NCI-H526 (cell line): ENCODE results near the gene ANTKMT.

ENCODE experiments used
- DNase-seq, 2 experiments: peaks; one replicate each; lab custom pipeline; 2025; lab: John Stamatoyannopoulos, UW

The ANTKMT gene, protein sequence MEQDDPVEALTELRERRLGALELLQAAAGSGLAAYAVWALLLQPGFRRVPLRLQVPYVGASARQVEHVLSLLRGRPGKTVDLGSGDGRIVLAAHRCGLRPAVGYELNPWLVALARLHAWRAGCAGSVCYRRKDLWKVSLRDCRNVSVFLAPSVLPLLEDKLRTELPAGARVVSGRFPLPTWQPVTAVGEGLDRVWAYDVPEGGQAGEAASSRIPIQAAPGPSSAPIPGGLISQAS

DNA sequence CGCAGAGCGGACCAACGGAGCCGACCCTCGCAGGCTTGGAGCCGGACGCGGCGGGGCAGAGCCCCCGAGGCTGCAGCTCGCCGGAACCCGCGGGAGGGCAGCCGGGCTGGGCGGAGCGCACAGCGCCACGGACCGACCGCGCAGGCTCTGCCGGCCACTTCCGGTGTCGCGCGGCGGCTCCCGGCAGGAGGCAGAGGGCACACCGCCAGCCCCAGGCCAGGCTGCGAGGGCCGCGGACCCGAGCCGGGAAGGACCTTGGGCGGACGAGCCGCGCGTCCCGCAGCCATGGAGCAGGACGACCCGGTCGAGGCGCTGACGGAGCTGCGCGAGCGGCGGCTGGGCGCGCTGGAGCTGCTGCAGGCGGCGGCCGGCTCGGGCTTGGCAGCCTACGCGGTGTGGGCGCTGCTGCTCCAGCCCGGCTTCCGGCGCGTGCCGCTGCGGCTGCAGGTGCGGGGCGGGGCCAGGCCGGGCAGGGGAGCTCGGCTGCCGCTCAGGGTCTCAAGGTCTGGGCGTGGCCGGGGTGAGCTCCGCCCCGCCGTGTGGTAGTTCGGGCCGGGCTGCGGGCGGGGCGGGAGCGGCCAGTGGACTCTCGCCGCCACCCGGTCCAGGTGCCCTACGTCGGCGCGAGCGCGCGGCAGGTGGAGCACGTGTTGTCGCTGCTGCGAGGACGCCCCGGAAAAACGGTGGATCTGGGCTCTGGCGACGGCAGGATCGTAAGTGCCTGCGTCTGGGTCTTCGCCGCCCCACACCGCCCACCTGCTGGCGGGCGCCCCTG lies at the start of gene ANTKMT:
Gene ANTKMT (plus strand): TSS at position 157 of the 775 bp plus-strand sequence. CDS start 129 bp downstream, at position 286.
- DNase-seq: peak; percentile 65 to 93

GRCh38 chr16:671353-672131 lies 49.4 kb upstream of the ANTKMT start:
- DNase-seq: no peak

- DNase-seq: no peak
These were observed 48.6 kb upstream of the ANTKMT start for GRCh38 chr16:672371-672770.

DNA sequence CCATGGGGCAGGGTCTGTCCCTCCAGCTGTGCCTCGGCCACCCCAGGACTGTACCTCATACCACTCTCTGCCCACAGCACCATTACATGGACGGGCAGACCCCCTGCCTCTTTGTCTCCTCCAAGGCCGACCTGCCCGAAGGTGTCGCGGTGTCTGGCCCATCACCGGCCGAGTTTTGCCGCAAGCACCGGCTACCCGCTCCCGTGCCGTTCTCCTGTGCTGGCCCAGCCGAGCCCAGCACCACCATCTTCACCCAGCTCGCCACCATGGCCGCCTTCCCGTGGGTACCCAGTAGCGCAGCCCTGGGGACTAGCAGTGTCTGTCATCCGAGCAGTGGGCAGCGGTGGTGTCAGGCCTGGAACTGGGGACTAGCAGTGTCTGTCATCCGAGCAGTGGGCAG lies 48.1 kb upstream of the ANTKMT start:
- no peak for DNase-seq

- no peak for DNase-seq
These were observed 47.5 kb upstream of the ANTKMT start for GRCh38 chr16:673399-673991.

DNA sequence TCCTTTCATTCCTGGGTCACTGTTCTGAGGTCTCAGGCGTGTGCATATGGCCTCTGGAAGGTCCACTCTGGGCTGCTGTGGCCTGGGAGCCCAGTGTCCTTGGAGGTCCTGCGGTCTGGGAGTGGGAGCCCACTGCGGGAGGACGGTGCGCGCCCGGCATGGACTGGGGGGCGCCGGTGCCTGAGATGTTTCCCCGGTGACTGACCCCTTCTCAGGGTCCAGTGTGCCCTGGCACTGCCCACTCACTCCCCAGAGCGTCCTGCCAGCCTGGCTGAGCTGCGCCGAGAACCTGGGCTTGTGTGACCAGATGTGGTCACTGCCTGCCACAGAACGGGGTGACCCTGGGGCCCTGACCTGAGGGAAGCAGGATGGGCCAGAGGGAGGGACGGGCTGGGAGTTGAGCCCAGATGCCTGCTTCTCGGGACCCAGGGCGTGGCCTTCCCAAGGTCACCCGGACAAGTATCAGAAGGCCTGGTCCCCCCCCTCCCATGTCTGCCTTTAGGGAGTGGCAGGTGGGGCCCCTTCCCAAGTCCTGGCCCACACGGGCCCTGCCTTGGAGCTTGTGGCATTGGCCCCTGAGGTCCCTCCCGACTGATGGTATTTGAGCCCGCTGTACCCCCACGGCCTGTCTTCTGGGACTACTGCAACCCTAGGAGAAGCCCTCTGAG lies 46.6 kb upstream of the ANTKMT start:
- no peak for DNase-seq

DNA sequence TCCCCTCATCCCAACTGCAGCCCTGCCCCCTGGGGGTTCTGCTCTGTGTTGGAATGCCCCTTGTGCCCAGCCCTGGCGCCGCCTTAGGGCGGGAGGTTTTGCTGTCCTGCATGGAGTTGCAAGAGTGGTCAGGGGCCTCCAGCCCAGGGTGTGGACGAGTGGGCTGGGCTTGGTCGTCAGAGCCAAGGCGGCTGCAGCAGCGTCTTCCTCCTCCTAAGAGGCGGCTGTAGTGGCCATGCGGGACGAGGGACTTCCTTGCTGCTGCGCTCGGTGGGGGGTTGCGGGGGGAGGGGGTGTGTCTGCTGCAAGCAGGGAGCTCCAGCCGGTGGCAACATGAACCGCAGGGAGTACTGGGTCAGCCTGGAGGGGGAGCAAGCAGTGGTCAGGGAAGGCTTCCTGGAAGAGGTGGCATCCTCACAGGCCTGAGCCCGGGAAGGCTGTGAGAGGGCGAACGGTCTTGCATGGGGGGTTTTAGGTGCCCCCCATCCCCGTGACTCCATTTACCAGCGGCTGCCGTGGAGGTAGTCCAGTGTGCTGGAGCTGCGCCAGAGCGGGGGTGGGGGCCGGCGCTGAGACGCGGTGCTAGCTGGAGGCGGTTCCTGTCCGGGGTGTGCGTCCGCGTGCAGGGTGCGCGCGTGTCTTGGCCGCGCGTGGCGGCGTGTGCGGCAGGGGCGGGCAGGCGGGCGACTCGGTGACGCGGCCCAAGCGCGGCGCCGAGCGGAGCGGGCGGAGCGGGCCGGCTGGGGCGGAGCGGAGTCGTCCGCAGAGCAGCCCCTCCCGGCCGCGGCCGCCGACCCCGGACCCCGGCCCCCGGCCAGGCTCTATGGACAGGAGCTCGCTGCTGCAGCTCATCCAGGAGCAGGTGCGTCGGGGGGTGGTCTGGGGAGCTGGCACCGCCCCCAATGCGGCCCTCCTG lies 45.7 kb upstream of the ANTKMT start, which contains the start of gene RHBDL1:
Gene RHBDL1 (plus strand): TSS at position 704 of the 916 bp plus-strand sequence. CDS start 120 bp downstream, at position 824.
- no peak for DNase-seq

GRCh38 chr16:675884-676564 lies 44.9 kb upstream of the ANTKMT start:
- no peak for DNase-seq

DNA sequence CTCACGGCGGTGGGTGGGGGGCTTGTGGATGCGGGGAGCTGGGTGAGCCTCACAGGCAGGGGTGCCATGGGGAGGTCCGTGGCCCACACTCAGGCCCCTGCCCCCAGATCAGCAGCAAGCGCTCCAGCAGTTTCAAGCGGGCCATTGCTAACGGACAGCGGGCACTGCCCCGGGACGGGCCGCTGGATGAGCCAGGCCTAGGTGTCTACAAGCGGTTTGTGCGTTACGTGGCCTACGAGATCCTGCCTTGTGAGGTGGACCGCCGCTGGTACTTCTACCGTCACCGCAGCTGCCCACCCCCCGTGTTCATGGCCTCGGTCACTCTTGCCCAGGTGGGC lies 44.4 kb upstream of the ANTKMT start:
- DNase-seq: no peak

GRCh38 chr16:676913-677312 lies 44.0 kb upstream of the ANTKMT start:
- peak; percentile 65 to 82 for DNase-seq

DNA sequence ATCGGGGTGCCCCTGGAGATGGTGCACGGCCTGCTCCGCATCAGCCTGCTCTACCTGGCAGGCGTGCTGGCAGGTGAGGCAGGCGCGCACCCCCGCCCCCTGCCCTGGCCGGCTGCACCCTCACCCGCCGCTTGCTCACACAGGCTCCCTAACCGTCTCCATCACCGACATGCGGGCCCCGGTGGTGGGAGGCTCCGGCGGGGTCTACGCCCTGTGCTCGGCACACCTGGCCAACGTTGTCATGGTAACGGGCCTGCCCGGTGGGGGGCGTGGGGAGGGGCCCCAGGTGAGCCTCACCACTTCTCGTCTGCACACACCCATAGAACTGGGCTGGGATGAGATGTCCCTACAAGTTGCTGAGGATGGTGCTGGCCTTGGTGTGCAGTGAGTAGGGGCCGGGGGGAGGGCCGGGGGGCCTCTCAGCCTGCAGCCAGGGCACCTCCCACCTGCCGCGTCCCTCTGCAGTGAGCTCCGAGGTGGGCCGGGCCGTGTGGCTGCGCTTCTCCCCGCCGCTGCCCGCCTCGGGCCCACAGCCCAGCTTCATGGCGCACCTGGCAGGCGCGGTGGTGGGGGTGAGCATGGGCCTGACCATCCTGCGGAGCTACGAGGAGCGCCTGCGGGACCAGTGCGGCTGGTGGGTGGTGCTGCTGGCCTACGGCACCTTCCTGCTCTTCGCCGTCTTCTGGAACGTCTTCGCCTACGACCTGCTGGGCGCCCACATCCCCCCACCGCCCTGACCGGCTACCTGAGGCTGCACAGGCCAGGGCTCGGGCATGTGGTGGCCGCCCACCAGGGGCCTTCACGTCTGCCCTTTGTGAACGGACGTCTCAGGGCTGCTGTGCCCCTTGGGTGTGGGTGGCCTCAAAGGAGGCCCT lies 43.4 kb upstream of the ANTKMT start:
- DNase-seq: peak; percentile 65 to 88

GRCh38 chr16:678209-678857 lies 42.6 kb upstream of the ANTKMT start:
- DNase-seq: no peak

DNA sequence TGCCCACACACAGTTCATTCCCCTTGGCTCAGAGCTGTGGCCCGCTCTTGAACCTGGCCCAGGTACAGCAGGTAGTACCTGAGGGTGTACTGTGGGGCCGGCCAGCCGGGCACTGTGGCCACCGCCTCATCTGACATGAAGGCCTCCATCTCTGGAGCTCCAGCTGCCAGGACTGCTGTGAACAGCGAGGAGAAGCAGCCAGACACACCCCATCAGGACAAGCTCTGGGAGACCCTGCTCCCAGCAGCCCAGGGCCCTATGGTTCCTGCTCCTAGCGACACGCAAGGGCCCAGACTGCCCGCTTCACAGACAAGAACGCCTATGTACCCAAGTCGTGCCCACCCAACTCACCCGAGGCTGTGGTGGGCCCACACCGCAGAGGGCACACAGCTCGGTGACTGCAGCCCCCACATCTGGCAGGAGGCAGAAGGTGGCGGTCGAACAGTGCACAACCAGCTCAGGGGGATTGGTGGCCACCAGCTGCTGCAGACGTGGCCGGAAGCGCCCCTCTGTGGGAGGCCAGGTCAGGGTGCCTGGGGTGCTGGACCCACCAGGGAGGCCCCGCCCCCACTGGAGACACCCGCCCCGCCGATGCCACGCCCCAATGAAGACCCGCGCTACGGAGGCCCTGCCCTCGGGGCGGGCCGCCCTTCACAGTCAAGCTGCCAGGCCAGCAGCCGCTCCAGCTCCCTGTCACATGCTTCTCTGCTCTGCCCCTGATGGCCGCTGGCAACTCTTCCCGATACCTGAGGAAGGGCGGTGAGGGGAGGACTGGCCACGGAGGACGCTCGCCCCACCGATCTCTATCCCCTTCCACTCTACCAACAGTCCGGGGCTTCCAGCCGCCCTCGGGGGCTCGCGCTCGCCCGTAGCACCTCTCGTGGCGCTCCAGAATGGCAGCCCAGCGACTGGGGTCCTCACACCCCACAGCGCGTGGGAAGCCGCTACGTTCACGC lies 41.8 kb upstream of the ANTKMT start:
- DNase-seq: peak; percentile 50 to 83

GRCh38 chr16:679814-680624 lies 40.9 kb upstream of the ANTKMT start, which contains the start of gene STUB1:
STUB1 (plus strand) TSS chr16:680410; CDS start chr16:680526, 116 bp downstream.
- peak in 1 of 2 experiments; percentile 89 for DNase-seq

GRCh38 chr16:680625-680945 lies 40.4 kb upstream of the ANTKMT start:
- no peak for DNase-seq

GRCh38 chr16:680967-681745 lies 39.8 kb upstream of the ANTKMT start:
- DNase-seq: peak in 1 of 2 experiments; percentile 46
